Glomerular visceral epithelial cell (primary cell): Measurements from ENCODE around the gene C5orf46.
A peak's percentile ranks its signal among the peaks of the same experiment; 100 is the strongest.

ENCODE experiments used
- DNase-seq: peaks from one replicate; pipeline ENCODE4 v3.0.0-alpha.2; 2016; ENCODE audit errors: extremely low spot score

C5orf46 gene

GRCh38 chr5:147858565-147858964 is 47.8 kb downstream of the C5orf46 start:
- no peak for DNase-seq

GRCh38 chr5:147857302-147858129 is 48.8 kb downstream of the C5orf46 start:
- DNase-seq: peak; percentile 47

- no peak for DNase-seq
Measured at GRCh38 chr5:147856801-147857200, 49.5 kb downstream of the C5orf46 start.

- no peak for DNase-seq
Measured at GRCh38 chr5:147855774-147856069, 50.6 kb downstream of the C5orf46 start.

- DNase-seq: no peak
Measured at GRCh38 chr5:147854894-147855773, 51.2 kb downstream of the C5orf46 start.

- no peak for DNase-seq
Measured at GRCh38 chr5:147854331-147854730, 52.0 kb downstream of the C5orf46 start.

GRCh38 chr5:147853372-147853987 is 52.9 kb downstream of the C5orf46 start:
- DNase-seq: no peak

- no peak for DNase-seq
Measured at GRCh38 chr5:147852365-147852764, 54.0 kb downstream of the C5orf46 start.

GRCh38 chr5:147851578-147851977 is 54.8 kb downstream of the C5orf46 start:
- DNase-seq: no peak

GRCh38 chr5:147849226-147849625 is 57.1 kb downstream of the C5orf46 start:
- DNase-seq: no peak

GRCh38 chr5:147845618-147846017 is 60.7 kb downstream of the C5orf46 start:
- DNase-seq: no peak

GRCh38 chr5:147844846-147845245 is 61.5 kb downstream of the C5orf46 start:
- DNase-seq: no peak

GRCh38 chr5:147842869-147843268 is 63.5 kb downstream of the C5orf46 start:
- DNase-seq: no peak
